HepG2 (cell line): ENCODE results near the gene RSRC2. TPM values are rescaled to one million over a fixed set of nuclear protein-coding genes. Genes with fewer than 3 reads are reported as not detected.
A peak's percentile ranks its signal among the peaks of the same experiment; 100 is the strongest.

Experiments used
- BHLHE40 ChIP-seq: IDR thresholded peaks from 2 replicates; pipeline ENCODE4 v1.6.1; 2011; ENCODE audit warnings: low read length, improper control_type of control experiment
- CBFB ChIP-seq: sonication (generic); formaldehyde crosslinking; IDR thresholded peaks from 2 replicates; pipeline ENCODE4 v1.4.0; 2020; ENCODE audit warnings: missing genetic modification reagents
- NRL ChIP-seq: sonication (generic); formaldehyde crosslinking; IDR thresholded peaks from 2 replicates; pipeline ENCODE4 v1.5.0; 2020; ENCODE audit warnings: missing genetic modification reagents, mild to moderate bottlenecking, moderate library complexity, borderline replicate concordance
- SMARCC2 ChIP-seq: fragments of 450-650 bp; IDR thresholded peaks from 2 replicates; pipeline ENCODE4 v1.6.1; 2017; ENCODE audit warnings: antibody characterized with exemption, mild to moderate bottlenecking
- SRSF1 ChIP-seq: fragments of 200-400 bp; formaldehyde crosslinking; optimal IDR thresholded peaks from 2 replicates; pipeline ENCODE3; 2017; ENCODE audit warnings: mild to moderate bottlenecking, low read depth, low read length, moderate library complexity
- ZNF24 ChIP-seq: fragments of 450-650 bp; IDR thresholded peaks from 2 replicates; pipeline ENCODE4 v1.6.1; 2017; ENCODE audit warnings: antibody characterized with exemption, mild to moderate bottlenecking
- ZNF644 ChIP-seq: IDR thresholded peaks from 2 replicates; pipeline ENCODE4 v1.6.1; 2016; ENCODE audit warnings: low read depth
- ZNF776 ChIP-seq: sonication (generic); formaldehyde crosslinking; IDR thresholded peaks from 2 replicates; pipeline ENCODE4 v1.4.0; 2020; ENCODE audit warnings: mild to moderate bottlenecking, missing genetic modification reagents
- ZNF850 ChIP-seq: sonication (generic); formaldehyde crosslinking; conservative IDR thresholded peaks from 2 replicates; pipeline ENCODE4 v1.9.0; 2021; ENCODE audit warnings: mild to moderate bottlenecking, missing genetic modification reagents
- polyA plus RNA-seq, 8 experiments: library from polyadenylated mRNA; depleted of rRNA in 3 of 8; stranded (reverse) in 7 of 8; unstranded in 1 of 8; fragments of >200 nt; fragmentation: Illumina TruSeq in 4 of 8; extraction: Trizol in 4 of 8; gene quantifications; 2 replicates each; pipeline versions ENCODE4 v1.2.1 to v1.2.3, GENCODE V29; 2011 to 2016; ENCODE audit warnings: low read depth in 4 of 8, missing spikeins in 1 of 8, mixed read lengths in 1 of 8; ENCODE audit not compliant: insufficient read depth in 1 of 8
- total RNA-seq, 5 experiments: library from RNA; depleted of rRNA; stranded (reverse); fragments of >200 nt; fragmentation: Illumina TruSeq; extraction: Trizol; gene quantifications; 2 replicates each; pipeline ENCODE4 v1.2.3, GENCODE V29; 2016; ENCODE audit warnings: low read depth in 1 of 5
- TF ChIP-seq, protein P1 (sequence below): sonication (generic); formaldehyde crosslinking; conservative IDR thresholded peaks from 2 replicates; pipeline ENCODE4 v1.4.0; 2020; ENCODE audit warnings: missing genetic modification reagents
- TF ChIP-seq, protein P2 (sequence below): sonication (generic); formaldehyde crosslinking; IDR thresholded peaks from 2 replicates; pipeline ENCODE4 v1.4.0; 2020; ENCODE audit warnings: missing genetic modification reagents
- TF ChIP-seq, protein P3 (sequence below): sonication (generic); formaldehyde crosslinking; IDR thresholded peaks from 2 replicates; pipeline ENCODE4 v1.5.1; 2020; ENCODE audit warnings: mild to moderate bottlenecking, missing genetic modification reagents, moderate library complexity
- TF ChIP-seq, protein P4 (sequence below): sonication (generic); formaldehyde crosslinking; IDR thresholded peaks from 2 replicates; pipeline ENCODE4 v1.8.0; 2022; ENCODE audit warnings: mild to moderate bottlenecking, missing genetic modification reagents, borderline replicate concordance
- TF ChIP-seq, protein P5 (sequence below): sonication (generic); formaldehyde crosslinking; IDR thresholded peaks from 2 replicates; pipeline ENCODE4 v1.4.0; 2020; ENCODE audit warnings: low read depth, mild to moderate bottlenecking, missing genetic modification reagents
- TF ChIP-seq, protein P6 (sequence below): sonication (generic); formaldehyde crosslinking; IDR thresholded peaks from 2 replicates; pipeline ENCODE4 v1.4.0; 2020; ENCODE audit warnings: mild to moderate bottlenecking, missing genetic modification reagents

Gene RSRC2
- total and polyA plus RNA-seq, 2 of the 13 experiments (the other 11 are each of a cell fraction or from before 2014, with no cell fraction given), result 31.4 to 77.8 TPM

DNA sequence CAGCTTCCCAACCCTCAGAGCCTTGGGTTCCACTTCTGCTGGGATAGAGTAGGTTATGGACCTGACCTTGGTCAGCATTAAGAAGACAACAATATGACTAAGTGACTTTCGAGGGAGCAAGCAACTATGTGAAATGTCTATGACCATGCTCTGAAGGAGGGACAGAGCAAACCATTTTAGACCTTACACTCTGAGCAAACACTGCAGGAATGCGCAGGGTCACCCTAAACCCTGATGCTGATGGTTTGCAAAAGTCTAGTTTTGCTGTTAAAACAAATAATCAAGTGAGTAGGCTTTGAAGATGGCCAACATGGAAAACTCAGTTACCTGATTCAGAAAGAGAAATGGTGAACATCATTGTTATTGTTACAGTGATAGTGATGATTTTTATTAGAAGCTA, 34.7 kb downstream of the RSRC2 start (continued):
- TF ChIP-seq, protein P1, sequence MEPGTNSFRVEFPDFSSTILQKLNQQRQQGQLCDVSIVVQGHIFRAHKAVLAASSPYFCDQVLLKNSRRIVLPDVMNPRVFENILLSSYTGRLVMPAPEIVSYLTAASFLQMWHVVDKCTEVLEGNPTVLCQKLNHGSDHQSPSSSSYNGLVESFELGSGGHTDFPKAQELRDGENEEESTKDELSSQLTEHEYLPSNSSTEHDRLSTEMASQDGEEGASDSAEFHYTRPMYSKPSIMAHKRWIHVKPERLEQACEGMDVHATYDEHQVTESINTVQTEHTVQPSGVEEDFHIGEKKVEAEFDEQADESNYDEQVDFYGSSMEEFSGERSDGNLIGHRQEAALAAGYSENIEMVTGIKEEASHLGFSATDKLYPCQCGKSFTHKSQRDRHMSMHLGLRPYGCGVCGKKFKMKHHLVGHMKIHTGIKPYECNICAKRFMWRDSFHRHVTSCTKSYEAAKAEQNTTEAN, result no peak
- TF ChIP-seq ZNF776 (CRISPR knock-in tag) (no peak), ZNF850 (CRISPR knock-in tag) (no peak), ZNF24 (no peak), NRL (no peak), ZNF644 (CRISPR knock-in tag) (peak; percentile 52; the same call in 1 of the 2 replicates), BHLHE40 (no peak), SMARCC2 (no peak), CBFB (CRISPR knock-in tag) (no peak), SRSF1 (no peak)
- TF ChIP-seq, protein P2, sequence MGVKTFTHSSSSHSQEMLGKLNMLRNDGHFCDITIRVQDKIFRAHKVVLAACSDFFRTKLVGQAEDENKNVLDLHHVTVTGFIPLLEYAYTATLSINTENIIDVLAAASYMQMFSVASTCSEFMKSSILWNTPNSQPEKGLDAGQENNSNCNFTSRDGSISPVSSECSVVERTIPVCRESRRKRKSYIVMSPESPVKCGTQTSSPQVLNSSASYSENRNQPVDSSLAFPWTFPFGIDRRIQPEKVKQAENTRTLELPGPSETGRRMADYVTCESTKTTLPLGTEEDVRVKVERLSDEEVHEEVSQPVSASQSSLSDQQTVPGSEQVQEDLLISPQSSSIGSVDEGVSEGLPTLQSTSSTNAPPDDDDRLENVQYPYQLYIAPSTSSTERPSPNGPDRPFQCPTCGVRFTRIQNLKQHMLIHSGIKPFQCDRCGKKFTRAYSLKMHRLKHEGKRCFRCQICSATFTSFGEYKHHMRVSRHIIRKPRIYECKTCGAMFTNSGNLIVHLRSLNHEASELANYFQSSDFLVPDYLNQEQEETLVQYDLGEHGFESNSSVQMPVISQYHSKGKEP, result no peak
- TF ChIP-seq, protein P3, sequence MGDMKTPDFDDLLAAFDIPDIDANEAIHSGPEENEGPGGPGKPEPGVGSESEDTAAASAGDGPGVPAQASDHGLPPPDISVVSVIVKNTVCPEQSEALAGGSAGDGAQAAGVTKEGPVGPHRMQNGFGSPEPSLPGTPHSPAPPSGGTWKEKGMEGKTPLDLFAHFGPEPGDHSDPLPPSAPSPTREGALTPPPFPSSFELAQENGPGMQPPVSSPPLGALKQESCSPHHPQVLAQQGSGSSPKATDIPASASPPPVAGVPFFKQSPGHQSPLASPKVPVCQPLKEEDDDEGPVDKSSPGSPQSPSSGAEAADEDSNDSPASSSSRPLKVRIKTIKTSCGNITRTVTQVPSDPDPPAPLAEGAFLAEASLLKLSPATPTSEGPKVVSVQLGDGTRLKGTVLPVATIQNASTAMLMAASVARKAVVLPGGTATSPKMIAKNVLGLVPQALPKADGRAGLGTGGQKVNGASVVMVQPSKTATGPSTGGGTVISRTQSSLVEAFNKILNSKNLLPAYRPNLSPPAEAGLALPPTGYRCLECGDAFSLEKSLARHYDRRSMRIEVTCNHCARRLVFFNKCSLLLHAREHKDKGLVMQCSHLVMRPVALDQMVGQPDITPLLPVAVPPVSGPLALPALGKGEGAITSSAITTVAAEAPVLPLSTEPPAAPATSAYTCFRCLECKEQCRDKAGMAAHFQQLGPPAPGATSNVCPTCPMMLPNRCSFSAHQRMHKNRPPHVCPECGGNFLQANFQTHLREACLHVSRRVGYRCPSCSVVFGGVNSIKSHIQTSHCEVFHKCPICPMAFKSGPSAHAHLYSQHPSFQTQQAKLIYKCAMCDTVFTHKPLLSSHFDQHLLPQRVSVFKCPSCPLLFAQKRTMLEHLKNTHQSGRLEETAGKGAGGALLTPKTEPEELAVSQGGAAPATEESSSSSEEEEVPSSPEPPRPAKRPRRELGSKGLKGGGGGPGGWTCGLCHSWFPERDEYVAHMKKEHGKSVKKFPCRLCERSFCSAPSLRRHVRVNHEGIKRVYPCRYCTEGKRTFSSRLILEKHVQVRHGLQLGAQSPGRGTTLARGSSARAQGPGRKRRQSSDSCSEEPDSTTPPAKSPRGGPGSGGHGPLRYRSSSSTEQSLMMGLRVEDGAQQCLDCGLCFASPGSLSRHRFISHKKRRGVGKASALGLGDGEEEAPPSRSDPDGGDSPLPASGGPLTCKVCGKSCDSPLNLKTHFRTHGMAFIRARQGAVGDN (CRISPR knock-in tag), result no peak
- TF ChIP-seq, protein P4, sequence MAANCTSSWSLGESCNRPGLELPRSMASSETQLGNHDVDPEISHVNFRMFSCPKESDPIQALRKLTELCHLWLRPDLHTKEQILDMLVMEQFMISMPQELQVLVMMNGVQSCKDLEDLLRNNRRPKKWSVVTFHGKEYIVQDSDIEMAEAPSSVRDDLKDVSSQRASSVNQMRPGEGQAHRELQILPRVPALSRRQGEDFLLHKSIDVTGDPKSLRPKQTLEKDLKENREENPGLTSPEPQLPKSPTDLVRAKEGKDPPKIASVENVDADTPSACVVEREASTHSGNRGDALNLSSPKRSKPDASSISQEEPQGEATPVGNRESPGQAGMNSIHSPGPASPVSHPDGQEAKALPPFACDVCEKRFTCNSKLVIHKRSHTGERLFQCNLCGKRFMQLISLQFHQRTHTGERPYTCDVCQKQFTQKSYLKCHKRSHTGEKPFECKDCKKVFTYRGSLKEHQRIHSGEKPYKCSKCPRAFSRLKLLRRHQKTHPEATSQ (CRISPR knock-in tag), result no peak
- TF ChIP-seq, protein P5, sequence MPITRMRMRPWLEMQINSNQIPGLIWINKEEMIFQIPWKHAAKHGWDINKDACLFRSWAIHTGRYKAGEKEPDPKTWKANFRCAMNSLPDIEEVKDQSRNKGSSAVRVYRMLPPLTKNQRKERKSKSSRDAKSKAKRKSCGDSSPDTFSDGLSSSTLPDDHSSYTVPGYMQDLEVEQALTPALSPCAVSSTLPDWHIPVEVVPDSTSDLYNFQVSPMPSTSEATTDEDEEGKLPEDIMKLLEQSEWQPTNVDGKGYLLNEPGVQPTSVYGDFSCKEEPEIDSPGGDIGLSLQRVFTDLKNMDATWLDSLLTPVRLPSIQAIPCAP, result no peak
- TF ChIP-seq, protein P6, sequence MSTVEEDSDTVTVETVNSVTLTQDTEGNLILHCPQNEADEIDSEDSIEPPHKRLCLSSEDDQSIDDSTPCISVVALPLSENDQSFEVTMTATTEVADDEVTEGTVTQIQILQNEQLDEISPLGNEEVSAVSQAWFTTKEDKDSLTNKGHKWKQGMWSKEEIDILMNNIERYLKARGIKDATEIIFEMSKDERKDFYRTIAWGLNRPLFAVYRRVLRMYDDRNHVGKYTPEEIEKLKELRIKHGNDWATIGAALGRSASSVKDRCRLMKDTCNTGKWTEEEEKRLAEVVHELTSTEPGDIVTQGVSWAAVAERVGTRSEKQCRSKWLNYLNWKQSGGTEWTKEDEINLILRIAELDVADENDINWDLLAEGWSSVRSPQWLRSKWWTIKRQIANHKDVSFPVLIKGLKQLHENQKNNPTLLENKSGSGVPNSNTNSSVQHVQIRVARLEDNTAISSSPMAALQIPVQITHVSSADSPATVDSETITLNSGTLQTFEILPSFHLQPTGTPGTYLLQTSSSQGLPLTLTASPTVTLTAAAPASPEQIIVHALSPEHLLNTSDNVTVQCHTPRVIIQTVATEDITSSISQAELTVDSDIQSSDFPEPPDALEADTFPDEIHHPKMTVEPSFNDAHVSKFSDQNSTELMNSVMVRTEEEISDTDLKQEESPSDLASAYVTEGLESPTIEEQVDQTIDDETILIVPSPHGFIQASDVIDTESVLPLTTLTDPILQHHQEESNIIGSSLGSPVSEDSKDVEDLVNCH, result no peak
